ENCODE data around the gene TRIM54. TPM values are rescaled to one million over a fixed set of nuclear protein-coding genes. Genes with fewer than 3 reads are reported as not detected.

Gene TRIM54
- total and polyA plus RNA-seq, 2 of the 8 experiments (the other 6 are each of a cell fraction or from before 2014, with no cell fraction given) = 3.9 to 5.8 TPM

DNA sequence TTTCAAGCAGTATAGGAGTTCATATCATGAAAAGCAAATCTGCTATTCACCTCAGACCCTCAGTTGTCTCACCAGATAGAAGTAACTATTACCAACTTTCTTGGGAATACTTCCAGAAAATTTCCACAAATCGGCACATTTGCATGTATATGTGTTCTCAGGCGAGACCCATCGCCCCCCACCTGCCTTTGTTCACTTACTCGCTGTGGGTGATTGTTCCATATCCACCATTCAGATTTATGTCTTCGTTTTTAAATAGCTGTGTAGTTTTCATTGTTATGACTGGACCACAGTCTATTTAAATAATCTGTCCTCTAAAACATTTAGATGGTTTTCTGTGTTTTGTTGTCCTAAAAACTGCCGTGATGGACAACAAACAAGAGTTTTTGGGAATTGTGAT is 3.3 kb downstream of the TRIM54 start:
- H2AK5ac ChIP-seq (ENCODE audit: low read depth, low read length) = no peak overlapping the region
- POLR2A ChIA-PET (ENCODE audit: partially characterized antibody) = interaction anchor here (1.1 to 11.9 kb wide), 3 partner anchors 12 to 38 kb away, joined by 3 to 149 read pairs (median 4); no protein-coding TSS in a partner anchor
- no peak overlapping the region for H2BK15ac ChIP-seq (ENCODE audit: low read length)
- H4K8ac ChIP-seq (ENCODE audit: extremely low read depth, insufficient read depth, low read length) = no peak overlapping the region
- no peak overlapping the region for H3K9ac ChIP-seq (replicated peaks in 1 of 4; ENCODE audit: extremely low read depth in 1 of 4, low read depth in 3 of 4, low read length in 3 of 4)
- CTCF ChIA-PET (ENCODE audit: partially characterized antibody) = interaction anchor here (0.6 to 20.2 kb wide), 6 partner anchors 10 to 204 kb away, joined by 3 to 413 read pairs (median 92); partner anchors contain the start of gene SLC30A3
- H3K4me3 ChIP-seq (ENCODE audit: extremely low read depth in 1 of 4, insufficient read depth in 2 of 4, low read depth in 3 of 4, low read length in 4 of 4) = no peak overlapping the region
- no peak overlapping the region for H2BK120ac ChIP-seq (replicated peaks; ENCODE audit: low read depth, low read length)
- TF ChIP-seq, protein P1, sequence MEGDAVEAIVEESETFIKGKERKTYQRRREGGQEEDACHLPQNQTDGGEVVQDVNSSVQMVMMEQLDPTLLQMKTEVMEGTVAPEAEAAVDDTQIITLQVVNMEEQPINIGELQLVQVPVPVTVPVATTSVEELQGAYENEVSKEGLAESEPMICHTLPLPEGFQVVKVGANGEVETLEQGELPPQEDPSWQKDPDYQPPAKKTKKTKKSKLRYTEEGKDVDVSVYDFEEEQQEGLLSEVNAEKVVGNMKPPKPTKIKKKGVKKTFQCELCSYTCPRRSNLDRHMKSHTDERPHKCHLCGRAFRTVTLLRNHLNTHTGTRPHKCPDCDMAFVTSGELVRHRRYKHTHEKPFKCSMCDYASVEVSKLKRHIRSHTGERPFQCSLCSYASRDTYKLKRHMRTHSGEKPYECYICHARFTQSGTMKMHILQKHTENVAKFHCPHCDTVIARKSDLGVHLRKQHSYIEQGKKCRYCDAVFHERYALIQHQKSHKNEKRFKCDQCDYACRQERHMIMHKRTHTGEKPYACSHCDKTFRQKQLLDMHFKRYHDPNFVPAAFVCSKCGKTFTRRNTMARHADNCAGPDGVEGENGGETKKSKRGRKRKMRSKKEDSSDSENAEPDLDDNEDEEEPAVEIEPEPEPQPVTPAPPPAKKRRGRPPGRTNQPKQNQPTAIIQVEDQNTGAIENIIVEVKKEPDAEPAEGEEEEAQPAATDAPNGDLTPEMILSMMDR (IDR thresholded peaks at IDR 0.05; ENCODE audit: control extremely low read depth in 1 of 3, insufficient read depth in 1 of 3, low read depth in 1 of 3, low read length in 3 of 3) = no peak
- TF ChIP-seq HDAC2 (IDR thresholded peaks at IDR 0.05; ENCODE audit: borderline replicate concordance in 1 of 2, low read depth in 2 of 2, low read length in 2 of 2) = no peak
- no peak for TF ChIP-seq SAP30 (IDR thresholded peaks at IDR 0.05; ENCODE audit: insufficient read depth, insufficient replicate concordance, low read length)
- TF ChIP-seq CEBPB (IDR thresholded peaks at IDR 0.05; ENCODE audit: low read depth, low read length) = no peak
- no peak for TF ChIP-seq FOSL1 (IDR thresholded peaks at IDR 0.05; ENCODE audit: insufficient read depth, low read depth, low read length)
- no peak for TF ChIP-seq SP2 (IDR thresholded peaks at IDR 0.05; ENCODE audit: low read length)
- TF ChIP-seq SRF (IDR thresholded peaks at IDR 0.05; ENCODE audit: low read depth, low read length) = no peak
- TF ChIP-seq HDAC6 (IDR thresholded peaks at IDR 0.05; ENCODE audit: low read depth, low read length) = no peak
- H2BK20ac ChIP-seq (ENCODE audit: low read length) = no peak overlapping the region
- H3K27ac ChIP-seq (ENCODE audit: low read depth, low read length) = no peak overlapping the region
- FAIRE-seq (no peak), DNase-seq (ENCODE audit: low read depth in 1 of 2, low spot score in 2 of 2) (no peak)
- no peak overlapping the region for H2BK5ac ChIP-seq (ENCODE audit: low read depth, low read length)
- no peak overlapping the region for H4K5ac ChIP-seq (ENCODE audit: insufficient read length, low read depth, low read length)
- H3K27me3 ChIP-seq (replicated peaks in 1 of 4; ENCODE audit: control insufficient read depth in 3 of 4, extremely low read depth in 1 of 4, insufficient read depth in 3 of 4, low read length in 3 of 4) = peaks cover 0 to 4% (median 0%) of the 10 kb centered on the region in 4 experiments; a peak in 1 of 7 replicates
- H3K4ac ChIP-seq (replicated peaks; ENCODE audit: insufficient read length, low read depth, low read length) = no peak overlapping the region
- 74% methylated on average over 6 of the region's 6 CpGs; no CpG with 5 or more reads in 1 of the 2 experiments for WGBS, 2 experiments (ENCODE audit: extremely low coverage in 1 of 2, insufficient coverage in 1 of 2, insufficient read length in 1 of 2, insufficient replicate concordance in 2 of 2, low coverage in 1 of 2, low lambda C conversion rate in 2 of 2, missing lambda C conversion rate in 1 of 2)
- H3K14ac ChIP-seq (ENCODE audit: insufficient read length) = no peak overlapping the region
- no peak overlapping the region for H4K91ac ChIP-seq (replicated peaks; ENCODE audit: insufficient read length, low read length)
- H3K4me2 ChIP-seq (ENCODE audit: insufficient read depth in 1 of 2, low read depth in 2 of 2, low read length in 2 of 2) = no peak overlapping the region
- no peak overlapping the region for H2AFZ ChIP-seq (ENCODE audit: low read length)
- H3K79me2 ChIP-seq (ENCODE audit: control insufficient read depth in 1 of 2, insufficient read depth in 2 of 2, low read length in 2 of 2) = no peaks in the 10 kb centered on the region
- H3K9me3 ChIP-seq (ENCODE audit: insufficient read depth in 2 of 2, low read depth in 1 of 2, low read length in 1 of 2) = no peaks in the 10 kb centered on the region
- H3K23me2 ChIP-seq (ENCODE audit: low read depth, low read length) = peaks cover 3% of the 10 kb centered on the region
- no peaks in the 10 kb centered on the region for H3K36me3 ChIP-seq (ENCODE audit: control insufficient read depth in 2 of 4, insufficient read depth in 4 of 4, low read length in 3 of 4)
- H3K23ac ChIP-seq (ENCODE audit: insufficient read length) = no peak overlapping the region
- H3K56ac ChIP-seq (replicated peaks; ENCODE audit: insufficient read length, low read depth, low read length) = no peak overlapping the region
- peaks cover 4 to 18% (median 13%) of the 10 kb centered on the region in 4 experiments for H3K4me1 ChIP-seq (replicated peaks in 1 of 4; ENCODE audit: control insufficient read depth in 3 of 4, insufficient read depth in 4 of 4, low read length in 3 of 4)
- no peaks in the 10 kb centered on the region for H4K20me1 ChIP-seq (replicated peaks in 1 of 2; ENCODE audit: control insufficient read depth in 1 of 2, insufficient read depth in 2 of 2, low read length in 2 of 2)
- no peak overlapping the region for H3K18ac ChIP-seq (ENCODE audit: extremely low read depth, low read length)
- H2BK12ac ChIP-seq (ENCODE audit: low read depth, low read length) = no peak overlapping the region
- no peaks in the 10 kb centered on the region for H3K79me1 ChIP-seq (ENCODE audit: low read depth, low read length)

All from H1 (cell line).